Pancreas (tissue), 10 donors: ENCODE data around the gene DTWD2. TPM values are rescaled to one million over a fixed set of nuclear protein-coding genes. Genes with fewer than 3 reads are reported as not detected.
"Not testable (repeated sequence)": the region's sequence is repeated elsewhere in the genome, so short reads cannot be mapped to it uniquely, and the experiment has no call there.

Experiments
- ATAC-seq, 4 donors: fragments of 200-7000 bp; cut with Tn5 transposase; one replicate each; pipeline versions ENCODE4 v1.8.0 to v1.9.1; 2020; ENCODE audit warnings: mild to moderate bottlenecking in 4 of 4, moderate library complexity in 4 of 4
- DNase-seq, 6 donors: peaks; one replicate each; pipeline ENCODE4 v3.0.0-alpha.2; 2020
- FAIRE-seq: peaks from 2 replicates; lab custom pipeline; 2012; peaks lifted over from hg19 to GRCh38; lab: Jason Lieb, UNC
- H3K27ac ChIP-seq, 4 donors: fragments of 200-600 bp; sonication (generic); 1 replicate in 3 of 4; 2 replicates in 1 of 4; pipeline versions ENCODE4 v1.5.0 to v1.8.0; 2020
- H3K27me3 ChIP-seq, 4 donors: fragments of 200-600 bp; one replicate each; pipeline ENCODE4 v1.8.0; 2021
- H3K36me3 ChIP-seq, 3 donors: fragments of 200-600 bp; sonication (generic) in 1 of 3; one replicate each; pipeline versions ENCODE4 v1.5.0 to v1.8.0; 2020 to 2021
- H3K4me1 ChIP-seq, 3 donors: fragments of 200-600 bp; one replicate each; pipeline ENCODE4 v1.8.0; 2021
- H3K4me3 ChIP-seq, 4 donors: fragments of 200-600 bp; sonication (generic) in 2 of 4; one replicate each; pipeline versions ENCODE4 v1.5.0 to v1.8.0; 2020 to 2021
- H3K9me3 ChIP-seq, 4 donors: fragments of 200-600 bp; one replicate each; pipeline ENCODE4 v1.8.0; 2021
- WGBS, 2 donors: extraction: QIAGEN DNeasy Blood & Tissue Kit; methylation state at CpG; one replicate each; pipeline ENCODE4 v1.1.7; 2013; 5-methylcytosine and 5-hydroxymethylcytosine counted together
- intact Hi-C, 3 donors: fragments of 100-400 bp; cut with DNase I; formaldehyde crosslinking; loops; one replicate each; pipeline versions ENCODE4 v1.11.1 to v1.14.2; 2022
- polyA plus RNA-seq, 2 donors: library from polyadenylated mRNA; stranded (reverse); fragments of 200-250 nt; gene quantifications; one replicate each; pipeline ENCODE4 v1.2.3, GENCODE V29; 2013
- total RNA-seq, 6 donors: library from RNA; stranded (reverse); fragmentation: NEBNext Ultra II Directional in 4 of 6; extraction: Animal tissue kit (Norgen Biotek cat#: 25700) in 4 of 6; gene quantifications; one replicate each; pipeline versions ENCODE4 v1.2.1 to v1.2.4, GENCODE V29; 2021 to 2023
- TF ChIP-seq, protein P1 (sequence below), 4 donors: fragments of 200-600 bp; sonication (generic) in 3 of 4; IDR thresholded peaks; one replicate each; pipeline versions ENCODE4 v1.5.0 to v1.8.0; 2021; ENCODE audit warnings: antibody characterized with exemption in 4 of 4
- donor health status: healthy with polysubstance abuse.
- donor health status: DM: no; HTN: no; CAD: no; lungs with moderate emphysema.
- donor health status: DM: no; HTN: no; CAD: no.
- donor health status: control.
- donor health status: control.
- donor health status: Bipolar disorder and iron deficiency.
- donor health status: DM: yes; HTN: yes; CAD: no.
- donor health status: DM: no; HTN: no; CAD: no.
- donor health status: DM: no; HTN: no; CAD: no.
- donor health status: DM: yes; HTN: yes; CAD: no.

Gene DTWD2
- total and polyA plus RNA-seq, 8 donors = 1.8 to 6.9 (median 4.5) TPM

DNA sequence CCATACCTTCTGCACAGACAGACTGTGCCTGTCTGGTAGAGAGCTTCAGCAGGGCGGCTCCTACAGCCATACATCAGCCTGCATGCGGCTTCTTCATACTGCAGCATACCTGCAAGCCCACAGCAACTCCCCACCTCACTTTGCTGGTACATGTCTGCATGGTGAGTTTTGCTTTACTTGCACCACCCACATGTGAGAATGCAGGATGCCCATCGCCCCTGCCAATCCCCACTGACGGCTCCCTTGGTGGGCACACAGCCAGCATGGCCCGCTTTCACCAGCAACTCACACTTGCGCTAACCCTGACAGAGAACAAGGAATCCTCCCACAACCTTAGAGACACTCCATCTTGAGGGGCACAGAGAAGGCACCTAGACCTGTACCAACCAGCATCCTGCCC is 114.9 kb downstream of the DTWD2 start:
- no peak for FAIRE-seq

DNA sequence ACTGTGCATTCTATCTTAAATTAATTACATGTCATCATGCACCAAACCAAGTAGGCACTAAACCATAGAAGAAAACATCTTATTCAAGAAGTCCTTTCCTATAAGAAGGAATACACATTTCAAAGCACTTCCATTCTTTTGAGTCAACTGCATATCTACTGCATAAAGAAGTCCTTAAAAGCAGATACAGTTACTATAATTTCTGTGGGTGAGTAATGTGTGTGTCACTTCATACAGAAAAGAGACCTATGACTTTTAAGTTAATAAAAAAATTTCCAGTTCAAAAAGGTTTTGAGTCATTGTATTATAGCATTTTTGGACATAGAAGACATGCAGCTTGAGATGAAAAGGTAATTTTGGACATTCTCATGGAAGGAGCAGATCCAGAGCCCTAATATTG is 125.0 kb downstream of the DTWD2 start:
- no peaks in the 10 kb centered on the region for H3K9me3 ChIP-seq
- intact Hi-C loops = no loop called here
- no peaks in the 10 kb centered on the region for H3K27me3 ChIP-seq
- H3K36me3 ChIP-seq = no peaks in the 10 kb centered on the region
- no peak for ATAC-seq
- no peak overlapping the region for H3K4me3 ChIP-seq
- no peak overlapping the region for H3K27ac ChIP-seq
- TF ChIP-seq, protein P1, sequence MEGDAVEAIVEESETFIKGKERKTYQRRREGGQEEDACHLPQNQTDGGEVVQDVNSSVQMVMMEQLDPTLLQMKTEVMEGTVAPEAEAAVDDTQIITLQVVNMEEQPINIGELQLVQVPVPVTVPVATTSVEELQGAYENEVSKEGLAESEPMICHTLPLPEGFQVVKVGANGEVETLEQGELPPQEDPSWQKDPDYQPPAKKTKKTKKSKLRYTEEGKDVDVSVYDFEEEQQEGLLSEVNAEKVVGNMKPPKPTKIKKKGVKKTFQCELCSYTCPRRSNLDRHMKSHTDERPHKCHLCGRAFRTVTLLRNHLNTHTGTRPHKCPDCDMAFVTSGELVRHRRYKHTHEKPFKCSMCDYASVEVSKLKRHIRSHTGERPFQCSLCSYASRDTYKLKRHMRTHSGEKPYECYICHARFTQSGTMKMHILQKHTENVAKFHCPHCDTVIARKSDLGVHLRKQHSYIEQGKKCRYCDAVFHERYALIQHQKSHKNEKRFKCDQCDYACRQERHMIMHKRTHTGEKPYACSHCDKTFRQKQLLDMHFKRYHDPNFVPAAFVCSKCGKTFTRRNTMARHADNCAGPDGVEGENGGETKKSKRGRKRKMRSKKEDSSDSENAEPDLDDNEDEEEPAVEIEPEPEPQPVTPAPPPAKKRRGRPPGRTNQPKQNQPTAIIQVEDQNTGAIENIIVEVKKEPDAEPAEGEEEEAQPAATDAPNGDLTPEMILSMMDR (IDR thresholded peaks at IDR 0.05) = no peak
- no peak for DNase-seq
- H3K4me1 ChIP-seq = peaks cover 0 to 2% (median 0%) of the 10 kb centered on the region in 3 donors
- FAIRE-seq = no peak

More for the DNA sequence above, 114.9 kb downstream of the DTWD2 start:
- DNase-seq (peak in 2 of 6 donors; percentile 50 to 51), ATAC-seq (no peak)
- Histone ChIP-seq H3K27ac (no peak overlapping the region), H3K4me3 (no peak overlapping the region), H3K9me3 (peaks cover 0 to 3% (median 0%) of the 10 kb centered on the region in 4 donors), H3K27me3 (no peaks in the 10 kb centered on the region), H3K4me1 (no peaks in the 10 kb centered on the region), H3K36me3 (no peaks in the 10 kb centered on the region)
- 97 to 98% methylated on average over 6 of the region's 6 CpGs for WGBS, 2 donors
- intact Hi-C loops = no loop called here
- TF ChIP-seq, protein P1 (IDR thresholded peaks at IDR 0.05) = no peak

- intact Hi-C loops = no loop called here
- H3K4me3 ChIP-seq = no peak overlapping the region
- H3K4me1 ChIP-seq = peaks cover 0 to 9% (median 0%) of the 10 kb centered on the region in 3 donors
- DNase-seq (no peak), FAIRE-seq (no peak), ATAC-seq (no peak)
- H3K27me3 ChIP-seq = no peaks in the 10 kb centered on the region
- TF ChIP-seq, protein P1 (IDR thresholded peaks at IDR 0.05) = no peak
- no peak overlapping the region for H3K27ac ChIP-seq
- H3K9me3 ChIP-seq = no peaks in the 10 kb centered on the region
- H3K36me3 ChIP-seq = no peaks in the 10 kb centered on the region
Measured at GRCh38 chr5:118862596-118862995, 125.8 kb downstream of the DTWD2 start.

DNA sequence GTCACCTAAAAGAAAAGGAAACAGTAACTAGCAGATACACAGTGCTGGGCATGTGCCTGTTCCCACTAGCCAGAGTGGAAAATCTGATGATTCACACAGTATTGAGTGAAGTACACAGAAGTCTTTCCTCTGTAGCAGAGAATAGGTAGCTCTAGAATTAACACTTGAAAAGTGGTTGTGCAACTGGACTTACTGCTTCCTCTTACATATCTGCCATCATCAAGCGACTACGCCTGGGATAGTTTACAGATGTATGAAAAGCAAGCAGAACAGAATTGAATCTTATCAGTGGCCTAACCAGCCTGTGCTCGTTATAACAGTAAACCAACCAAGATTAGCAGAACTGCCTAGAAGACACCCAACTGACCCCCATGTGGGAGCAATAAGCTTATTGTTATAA is 130.6 kb downstream of the DTWD2 start:
- no peak for FAIRE-seq
- peak; percentile 93 to 98 (median 96) for ATAC-seq
- intact Hi-C loops = no loop called here
- H3K27me3 ChIP-seq = no peaks in the 10 kb centered on the region
- H3K9me3 ChIP-seq = no peaks in the 10 kb centered on the region
- H3K36me3 ChIP-seq = no peaks in the 10 kb centered on the region
- no peak overlapping the region for H3K4me3 ChIP-seq
- H3K4me1 ChIP-seq = peaks cover 0 to 9% (median 0%) of the 10 kb centered on the region in 3 donors
- peak in 3 of 6 donors; percentile 7 to 20 (median 17) for DNase-seq
- TF ChIP-seq, protein P1 (IDR thresholded peaks at IDR 0.05) = no peak
- H3K27ac ChIP-seq = peak overlapping the region in 2 of 4 donors; percentile 13 to 66
- 27 to 46% methylated on average over 3 of the region's 3 CpGs for WGBS, 2 donors

DNA sequence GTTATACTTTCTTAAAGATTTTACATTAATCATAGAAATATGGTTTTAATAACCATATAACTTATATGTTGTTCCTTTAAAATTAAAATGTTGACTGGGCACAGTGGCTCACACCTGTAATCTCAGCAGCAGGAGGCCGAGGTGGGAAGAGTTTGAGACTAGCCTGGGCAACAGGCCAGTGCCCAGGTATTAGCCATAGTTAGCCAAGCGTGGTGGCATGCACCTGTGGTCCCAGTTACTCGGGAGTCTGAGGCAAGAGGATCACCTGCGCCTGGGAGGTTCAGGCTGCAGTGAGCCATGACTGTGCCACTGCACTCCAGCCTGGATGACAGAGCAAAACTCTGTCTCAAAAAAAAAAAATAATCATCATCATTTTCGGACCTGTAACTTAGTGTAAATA is 133.5 kb downstream of the DTWD2 start:
- no peak overlapping the region for H3K4me3 ChIP-seq
- no peak for FAIRE-seq
- intact Hi-C loops = no loop called here
- H3K27me3 ChIP-seq = no peaks in the 10 kb centered on the region
- H3K9me3 ChIP-seq = no peaks in the 10 kb centered on the region
- H3K4me1 ChIP-seq = peaks cover 0 to 9% (median 0%) of the 10 kb centered on the region in 3 donors
- TF ChIP-seq, protein P1 (IDR thresholded peaks at IDR 0.05) = no peak
- no peak for DNase-seq
- H3K27ac ChIP-seq = no peak overlapping the region
- H3K36me3 ChIP-seq = no peaks in the 10 kb centered on the region
- 68 to 74% methylated on average over 5 of the region's 5 CpGs for WGBS, 2 donors
- ATAC-seq = no peak

GRCh38 chr5:118851785-118852184 is 136.6 kb downstream of the DTWD2 start:
- H3K27me3 ChIP-seq, H3K27ac ChIP-seq, H3K4me3 ChIP-seq, DNase-seq, H3K36me3 ChIP-seq, H3K4me1 ChIP-seq, ATAC-seq, H3K9me3 ChIP-seq, intact Hi-C loops, FAIRE-seq: not testable (repeated sequence)
- 92 to 95% methylated on average over 4 of the region's 4 CpGs for WGBS, 2 donors

DNA sequence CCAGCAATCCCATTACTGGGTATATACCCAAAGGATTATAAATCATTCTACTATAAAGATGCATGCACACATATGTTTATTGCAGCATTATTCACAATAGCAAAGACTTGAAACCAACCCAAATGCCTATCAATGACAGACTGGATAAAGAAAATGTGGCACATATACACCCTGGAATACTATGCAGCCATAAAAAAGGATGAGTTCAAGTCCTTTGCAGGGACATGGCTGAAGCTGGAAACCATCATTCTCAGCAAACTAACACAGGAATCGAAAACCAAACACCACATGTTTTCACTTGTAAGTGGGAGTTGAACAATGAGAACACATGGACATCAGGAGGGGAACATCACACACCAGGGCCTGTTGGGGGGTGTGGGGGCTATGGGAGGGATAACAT is 138.8 kb downstream of the DTWD2 start:
- ATAC-seq, FAIRE-seq, H3K27ac ChIP-seq, H3K27me3 ChIP-seq, intact Hi-C loops, H3K4me3 ChIP-seq, H3K36me3 ChIP-seq, H3K4me1 ChIP-seq, H3K9me3 ChIP-seq, DNase-seq: not testable (repeated sequence)
- whole genome bisulfite sequencing, 2 donors = 93 to 96% methylated on average over 1 of the region's 1 CpG
